Femur (tissue), 1 donor: ENCODE measurements around the gene LMTK3.
A peak's percentile ranks its signal among the peaks of the same experiment; 100 is the strongest.

Experiments used
- DNase-seq: peaks from one replicate; pipeline ENCODE4 v3.0.0-alpha.2; 2017

LMTK3 gene

DNA sequence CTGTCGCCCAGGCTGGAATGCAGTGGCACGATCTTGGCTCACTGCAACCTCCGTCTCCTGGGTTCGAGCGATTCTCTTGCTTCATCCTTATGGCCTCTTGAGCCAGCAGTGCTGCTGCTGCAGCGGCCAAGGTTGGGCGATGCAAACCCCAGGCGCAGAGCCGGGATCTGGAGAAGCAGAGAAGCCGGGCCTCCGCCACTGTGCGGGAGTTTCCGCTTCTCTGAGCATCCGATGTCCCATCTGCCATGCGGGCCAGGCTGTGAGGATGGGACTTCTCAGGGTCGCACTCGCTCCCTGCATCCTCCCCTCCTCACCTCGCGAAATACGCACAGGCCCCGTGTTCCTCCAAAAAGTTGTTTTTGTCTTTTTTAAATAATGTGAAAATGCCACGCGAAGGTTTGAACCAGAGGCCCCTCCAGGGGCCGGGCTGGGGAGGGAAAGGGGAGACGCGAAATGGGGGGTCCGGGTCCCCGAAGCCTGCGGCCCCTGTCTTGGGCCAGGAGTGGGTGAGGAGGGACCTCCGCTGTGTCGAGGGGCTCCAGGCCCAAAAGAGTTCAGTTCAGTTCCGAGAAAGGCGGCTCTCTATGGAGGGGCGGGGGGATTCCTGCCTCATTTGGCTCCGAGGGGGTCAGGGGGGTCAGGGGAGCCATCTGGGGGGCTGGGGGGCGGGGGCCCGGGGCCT, 26.6 kb downstream of the LMTK3 start:
- DNase-seq, result no peak

DNA sequence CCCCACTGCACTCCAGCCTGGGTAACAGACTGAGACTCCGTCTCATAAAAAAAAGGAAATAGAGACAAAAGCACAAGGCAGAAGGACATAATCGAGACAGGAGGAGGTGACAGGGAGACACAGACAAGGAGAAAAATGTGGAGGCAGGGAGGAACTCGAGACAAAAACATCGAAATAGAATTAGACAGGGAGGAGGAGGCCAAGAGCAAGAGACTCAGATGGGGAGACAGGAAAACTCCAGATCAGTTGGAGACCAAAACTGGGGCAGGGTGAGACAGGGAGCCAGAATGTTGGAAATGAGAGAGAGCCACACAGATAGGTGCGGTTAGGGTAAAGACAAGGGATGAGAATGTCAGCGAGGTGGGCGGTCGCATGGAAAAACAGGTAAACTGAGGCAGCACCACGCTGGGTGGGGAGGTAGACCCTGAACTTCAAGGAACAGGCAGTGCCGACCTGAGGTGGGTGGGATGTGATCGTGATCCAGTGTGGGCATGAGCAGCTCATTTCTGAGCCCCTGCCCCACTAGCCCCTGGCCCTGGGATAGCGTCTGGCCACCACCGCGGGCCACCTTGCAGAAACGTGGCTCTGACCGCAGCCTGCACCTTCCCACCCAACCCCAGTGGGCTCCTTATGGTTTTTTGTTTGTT, 27.3 kb downstream of the LMTK3 start:
- DNase-seq, result no peak

DNA sequence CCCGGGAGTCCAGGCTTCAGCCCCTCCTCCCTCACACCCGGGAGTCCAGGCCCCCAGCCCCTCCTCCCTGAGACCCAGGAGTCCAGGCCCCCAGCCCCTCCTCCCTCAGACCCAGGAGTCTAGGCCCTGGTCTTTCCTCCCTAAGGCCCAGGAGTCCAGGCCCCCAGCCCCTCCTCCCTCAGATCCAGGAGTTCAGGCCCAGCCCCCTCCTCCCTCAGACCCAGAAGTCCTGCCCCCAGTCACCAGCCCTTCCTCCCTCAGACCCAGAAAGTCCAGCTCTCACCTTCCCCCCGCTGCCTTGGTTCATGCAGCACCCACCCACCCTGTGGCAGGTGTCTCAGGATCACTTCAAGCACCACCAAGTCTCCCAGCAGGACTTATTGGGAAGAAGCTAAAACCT, 28.3 kb downstream of the LMTK3 start:
- DNase-seq, result no peak

DNA sequence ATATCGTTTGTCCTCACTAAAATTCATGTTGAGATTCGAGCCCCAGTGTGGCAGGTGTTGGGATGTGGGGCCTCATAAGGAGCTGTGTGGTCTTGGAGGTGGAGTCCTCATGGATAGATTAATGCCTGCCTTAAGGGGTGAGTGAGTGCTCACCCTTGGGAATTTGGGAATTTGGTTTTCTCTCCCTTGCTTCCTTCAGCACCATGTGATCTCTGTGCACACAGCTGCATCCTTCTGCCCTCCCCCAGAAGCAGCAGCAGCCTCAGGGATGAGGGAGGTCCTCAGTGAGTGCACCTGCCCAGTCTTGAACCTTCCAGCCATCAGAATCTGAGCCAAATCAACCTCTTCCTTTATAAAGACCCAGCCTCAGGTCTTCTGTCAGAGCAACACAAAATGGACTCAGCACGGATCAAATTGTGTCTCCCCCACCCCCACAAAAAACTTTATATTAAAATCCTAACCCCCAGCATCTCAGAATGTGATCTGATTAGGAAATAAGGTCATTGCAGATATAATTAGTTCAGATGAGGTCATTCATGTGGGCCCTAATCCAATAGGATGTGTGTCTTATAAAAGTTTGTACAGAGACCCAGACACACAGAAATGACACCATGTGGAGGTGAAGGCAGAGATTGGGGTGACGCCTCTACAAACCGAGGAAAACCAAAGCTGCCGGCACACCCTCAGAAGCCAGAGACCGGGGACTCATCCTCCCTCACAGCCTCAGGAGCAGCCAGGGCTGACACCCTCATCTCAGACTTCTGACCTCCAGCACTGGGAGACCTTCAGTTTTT, 29.6 kb downstream of the LMTK3 start:
- peak; percentile 17 for DNase-seq

DNA sequence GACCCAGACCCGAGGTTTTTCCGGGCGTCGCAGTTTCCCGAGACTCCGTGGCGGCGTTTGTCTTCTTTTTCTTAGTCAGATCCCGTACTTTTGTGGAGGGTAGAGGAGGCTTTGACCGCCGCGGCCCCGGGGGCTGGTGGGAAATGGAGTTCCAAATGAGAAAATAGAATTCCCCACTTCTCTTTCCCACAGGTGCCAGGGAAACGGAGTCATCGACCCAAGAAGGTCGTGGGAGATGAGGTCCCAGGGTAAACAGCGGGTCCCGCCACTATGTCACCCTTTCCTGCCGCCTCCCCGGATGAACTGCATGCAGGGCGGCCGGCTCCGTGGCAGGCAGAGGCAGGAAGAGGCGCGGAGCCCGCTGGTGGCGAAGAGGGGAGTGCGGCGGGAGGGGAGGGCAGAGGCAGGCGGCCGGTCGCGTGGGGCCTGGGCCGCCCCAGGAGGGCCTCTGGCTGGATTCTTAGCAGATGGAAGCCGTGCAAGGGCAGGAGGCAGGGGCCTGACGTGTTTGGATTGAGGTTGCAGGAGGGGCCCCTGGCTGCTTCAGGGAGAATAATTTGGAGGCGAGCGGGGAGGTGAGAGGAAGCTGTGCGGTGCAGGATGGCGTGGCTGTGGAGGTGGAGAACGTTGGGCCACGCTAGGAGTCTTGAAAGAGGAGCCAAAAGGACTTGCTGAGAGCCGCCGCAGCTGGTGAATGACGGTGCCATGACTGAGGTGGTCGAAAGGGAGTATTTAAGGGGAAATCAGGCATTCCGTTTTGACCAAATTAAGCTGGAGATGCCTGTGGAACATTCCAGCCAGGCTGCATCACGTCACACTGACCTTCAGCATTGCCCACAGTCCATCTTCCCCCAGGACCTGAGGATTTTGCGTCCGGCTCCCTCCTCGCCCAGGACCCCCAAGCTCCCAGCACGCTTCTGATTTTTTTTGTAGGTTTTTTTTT, 30.8 kb downstream of the LMTK3 start:
- DNase-seq, result peak; percentile 66

DNA sequence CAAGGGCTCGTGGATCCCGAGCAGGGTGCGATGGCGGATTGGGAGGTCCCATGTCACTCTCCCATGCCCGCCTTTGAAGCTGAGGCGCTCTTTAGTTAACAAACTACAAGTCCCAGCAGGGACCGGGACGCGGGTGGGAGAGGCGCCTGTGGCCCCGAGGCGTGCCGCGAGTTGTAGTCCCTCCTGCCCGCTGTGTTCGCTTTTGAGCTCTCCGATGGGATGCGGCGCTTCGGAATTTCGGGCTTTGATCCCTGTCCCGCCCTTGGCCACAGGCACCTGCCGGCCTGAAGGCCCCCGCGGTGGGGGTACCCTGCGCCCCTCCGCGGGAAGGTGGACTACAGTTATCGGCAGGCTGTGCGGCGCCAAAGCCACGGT, 31.5 kb downstream of the LMTK3 start:
- peak; percentile 73 for DNase-seq

DNA sequence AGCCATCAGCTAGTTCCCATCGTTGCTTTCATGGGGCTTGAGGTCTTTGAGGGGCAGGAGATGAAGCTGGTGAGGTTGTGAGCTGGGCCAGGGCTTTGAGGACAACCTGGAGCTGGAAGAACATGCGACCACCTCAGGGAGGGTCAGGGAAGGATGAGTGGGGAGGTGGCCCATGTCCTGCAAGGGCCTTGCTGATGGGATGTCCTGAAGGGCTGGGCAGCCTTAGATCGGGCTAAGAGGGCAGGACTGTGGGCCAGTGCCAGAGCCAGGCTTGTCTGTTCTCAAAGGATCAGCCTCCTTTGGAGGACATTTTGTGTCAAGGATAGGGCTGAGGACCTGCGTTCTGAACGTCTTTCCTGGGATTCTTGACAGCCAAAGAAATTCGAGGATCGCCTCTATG, 31.9 kb downstream of the LMTK3 start:
- DNase-seq, result no peak

DNA sequence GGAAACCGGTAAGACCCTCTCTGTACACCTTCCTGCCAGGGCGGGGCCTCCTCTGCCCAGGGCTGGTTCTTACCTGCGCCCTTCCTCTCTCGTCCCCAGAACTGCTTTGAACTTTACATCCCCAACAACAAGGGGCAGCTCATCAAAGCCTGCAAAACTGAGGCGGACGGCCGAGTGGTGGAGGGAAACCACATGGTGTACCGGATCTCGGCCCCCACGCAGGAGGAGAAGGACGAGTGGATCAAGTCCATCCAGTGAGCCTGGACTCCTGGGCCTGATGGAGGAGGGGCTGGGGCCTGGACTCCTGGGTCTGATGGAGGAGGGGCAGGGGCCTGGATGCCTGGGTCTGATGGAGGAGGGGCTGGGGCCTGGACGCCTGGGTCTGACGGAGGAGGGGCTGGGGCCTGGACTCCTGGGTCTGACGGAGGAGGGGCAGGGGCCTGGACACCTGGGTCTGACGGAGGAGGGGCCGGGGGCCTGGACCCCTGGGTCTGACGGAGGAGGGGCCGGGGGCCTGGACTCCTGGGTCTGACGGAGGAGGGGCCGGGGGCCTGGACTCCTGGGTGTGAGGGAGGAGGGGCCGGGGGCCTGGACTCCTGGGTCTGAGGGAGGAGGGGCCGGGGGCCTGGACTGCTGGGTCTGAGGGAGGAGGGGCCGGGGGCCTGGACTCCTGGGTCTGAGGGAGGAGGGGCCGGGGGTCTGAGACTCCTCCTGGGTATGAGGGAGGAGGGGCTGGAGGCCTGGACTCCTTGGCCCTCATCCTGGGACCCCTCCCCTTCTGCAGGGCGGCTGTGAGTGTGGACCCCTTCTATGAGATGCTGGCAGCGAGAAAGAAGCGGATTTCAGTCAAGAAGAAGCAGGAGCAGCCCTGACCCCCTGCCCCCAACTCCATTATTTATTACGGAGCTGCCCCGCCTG, 33.0 kb downstream of the LMTK3 start:
- DNase-seq, result no peak

DNA sequence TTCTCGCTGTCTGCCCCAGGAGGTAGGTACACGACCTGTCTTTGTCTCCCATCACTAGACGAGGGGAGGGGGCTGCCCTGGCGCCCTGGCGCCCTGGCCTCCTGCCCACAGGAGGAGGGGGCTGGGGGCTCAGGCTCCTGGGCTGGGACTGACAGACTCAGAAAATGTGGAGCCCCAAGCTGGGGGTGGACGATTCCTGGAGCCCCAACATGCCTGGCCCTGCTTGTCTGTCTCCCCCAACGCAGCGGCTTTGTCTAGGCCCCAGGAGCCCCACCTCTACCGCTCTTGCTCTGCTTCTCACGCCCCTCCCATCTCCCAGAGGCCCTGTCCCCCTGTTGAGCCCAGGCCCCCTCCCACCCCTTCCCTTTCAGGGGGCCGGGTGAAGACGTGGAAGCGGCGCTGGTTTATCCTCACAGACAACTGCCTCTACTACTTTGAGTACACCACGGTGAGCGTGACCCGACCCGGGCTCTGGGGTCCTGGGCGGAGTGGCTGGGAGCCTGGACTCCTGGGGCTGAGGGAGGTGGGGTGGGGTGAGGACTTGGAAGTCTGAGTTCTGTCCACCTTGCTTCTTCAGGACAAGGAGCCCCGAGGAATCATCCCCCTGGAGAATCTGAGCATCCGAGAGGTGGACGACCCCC, 33.8 kb downstream of the LMTK3 start:
- no peak for DNase-seq

DNA sequence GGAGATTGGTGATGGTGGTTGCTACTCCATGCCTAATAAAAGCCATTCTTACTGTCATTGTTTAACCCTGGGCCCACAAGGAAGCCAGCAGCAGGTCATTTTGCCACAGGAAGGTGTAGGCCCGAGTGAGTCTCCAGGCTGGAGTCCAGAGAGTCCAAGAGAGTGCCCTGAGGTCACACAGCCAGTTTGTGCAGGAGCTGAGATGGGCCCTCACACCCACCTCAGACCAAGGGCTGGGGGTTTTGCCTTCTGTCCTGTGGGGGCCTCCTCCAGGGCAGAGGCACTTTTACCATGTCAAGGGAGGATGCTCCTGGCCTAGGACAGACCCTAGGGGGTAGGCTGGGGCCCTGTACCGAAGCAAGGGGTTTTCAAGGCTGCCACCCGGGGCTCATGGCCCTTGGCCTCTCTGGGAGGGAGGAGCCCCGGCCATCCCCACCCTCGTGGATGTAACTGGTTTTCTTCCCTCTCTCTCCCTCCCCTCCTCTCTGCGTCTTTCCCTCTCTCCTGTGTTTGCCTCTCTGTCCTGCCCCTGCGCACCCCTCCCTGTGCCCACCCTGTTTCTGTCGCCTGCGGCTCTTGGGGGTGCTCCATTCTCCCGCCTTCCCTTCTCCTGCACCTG, 34.5 kb downstream of the LMTK3 start:
- no peak for DNase-seq

DNA sequence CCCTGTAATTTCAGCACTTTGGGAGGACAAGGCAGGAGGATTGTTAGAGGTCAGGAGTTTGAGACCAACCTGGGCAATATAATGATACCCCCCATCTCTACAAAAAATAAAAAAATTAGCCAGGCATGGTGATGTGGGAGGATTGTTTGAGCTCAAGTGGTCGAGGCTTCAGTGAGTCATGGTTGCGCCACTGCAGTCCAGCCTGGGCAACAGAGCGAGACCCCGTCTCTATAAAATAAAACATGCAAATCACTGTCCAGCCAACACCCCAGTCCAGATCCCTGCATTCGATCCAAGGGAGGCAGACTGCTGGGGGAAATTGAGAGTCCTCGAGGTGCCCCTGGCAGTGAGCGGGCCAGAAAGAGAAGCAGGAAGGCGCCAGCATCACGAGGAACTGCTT, 35.5 kb downstream of the LMTK3 start:
- DNase-seq, result no peak

DNA sequence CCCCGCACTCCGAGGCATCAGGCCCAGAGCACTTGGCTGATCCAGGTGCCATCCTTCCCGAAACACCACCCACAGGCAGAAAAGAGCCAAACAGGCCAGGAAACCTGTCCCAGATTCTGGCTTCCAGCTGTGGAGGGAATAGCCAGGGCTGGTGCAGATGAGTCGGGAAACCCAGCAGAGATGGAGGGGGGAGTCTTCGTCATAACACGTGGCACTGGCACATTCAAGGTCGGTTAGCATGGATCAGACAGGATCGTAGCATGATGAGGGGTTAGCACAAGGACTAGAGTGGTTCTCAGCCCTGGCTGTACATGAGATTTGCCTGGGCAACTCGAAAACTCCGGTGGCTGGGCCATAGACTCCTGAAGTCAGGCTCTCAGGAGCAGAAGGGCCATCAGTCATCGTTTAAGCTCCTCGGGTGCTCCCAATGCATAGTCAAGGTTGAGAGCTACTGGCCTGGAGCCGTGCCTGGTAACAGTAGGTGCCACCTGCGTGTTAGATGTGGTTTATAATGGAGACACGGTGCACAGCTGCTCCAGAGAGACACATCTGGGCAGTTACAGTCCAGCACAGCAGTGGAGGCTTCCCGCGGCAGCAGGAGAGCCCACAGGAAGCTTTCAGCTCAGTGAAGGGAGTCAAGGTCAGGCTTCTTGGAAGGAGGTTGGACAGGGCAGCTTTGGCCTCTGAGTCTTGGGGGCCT, 36.1 kb downstream of the LMTK3 start:
- no peak for DNase-seq

DNA sequence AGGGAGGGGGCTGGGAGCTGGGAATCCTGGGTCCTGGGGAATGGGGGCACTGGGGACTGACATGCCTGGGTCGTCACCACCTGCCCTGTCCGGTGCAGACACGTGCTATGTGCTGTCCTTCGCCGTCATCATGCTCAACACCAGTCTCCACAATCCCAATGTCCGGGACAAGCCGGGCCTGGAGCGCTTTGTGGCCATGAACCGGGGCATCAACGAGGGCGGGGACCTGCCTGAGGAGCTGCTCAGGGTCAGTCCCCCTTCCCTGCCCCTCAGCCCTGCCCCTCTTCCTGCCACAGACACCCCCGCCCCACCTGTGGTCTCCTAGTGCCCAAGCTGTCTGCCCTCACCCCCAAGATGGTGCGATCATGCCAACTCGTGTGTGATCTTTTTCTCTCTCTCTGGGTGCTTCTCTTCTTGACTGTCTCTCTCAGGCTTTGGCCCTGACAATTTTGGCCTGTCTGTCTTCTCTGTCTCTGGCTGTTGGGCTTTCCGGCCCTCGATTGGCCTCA, 37.5 kb downstream of the LMTK3 start:
- no peak for DNase-seq

DNA sequence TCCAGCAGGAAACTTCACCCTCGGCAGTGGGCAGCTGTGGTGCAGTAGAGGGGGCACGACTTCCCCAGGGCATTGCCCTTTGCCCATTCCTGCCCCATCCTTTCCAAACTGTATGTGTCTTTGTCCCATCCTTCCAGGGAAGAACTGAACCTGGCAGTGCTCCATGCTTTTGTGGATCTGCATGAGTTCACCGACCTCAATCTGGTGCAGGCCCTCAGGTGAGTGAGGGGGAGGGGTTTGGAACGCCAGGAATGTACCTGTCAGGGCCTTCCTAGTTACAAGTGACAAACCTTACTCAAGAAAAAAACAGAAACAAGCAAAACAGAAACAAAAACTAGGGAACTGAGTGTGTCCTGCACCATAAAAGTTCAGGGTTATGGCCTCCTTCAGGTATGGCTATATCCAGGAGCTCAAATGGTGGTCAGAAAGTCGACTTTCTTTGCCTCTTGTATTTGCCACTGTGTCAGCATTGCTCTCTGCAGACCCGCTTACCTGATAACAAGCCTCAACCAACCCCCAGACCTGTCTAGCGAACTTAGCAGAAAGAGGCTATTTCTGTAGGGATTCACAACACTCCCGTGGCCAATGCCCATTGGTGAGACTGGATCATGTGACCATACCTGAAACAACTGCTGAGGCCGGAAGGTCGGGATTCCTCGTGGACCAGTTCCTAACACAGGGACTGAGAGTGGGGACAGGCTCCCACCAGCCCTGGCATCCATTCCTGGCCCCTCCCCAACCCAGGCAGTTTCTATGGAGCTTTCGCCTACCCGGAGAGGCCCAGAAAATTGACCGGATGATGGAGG, 38.3 kb downstream of the LMTK3 start:
- no peak for DNase-seq

DNA sequence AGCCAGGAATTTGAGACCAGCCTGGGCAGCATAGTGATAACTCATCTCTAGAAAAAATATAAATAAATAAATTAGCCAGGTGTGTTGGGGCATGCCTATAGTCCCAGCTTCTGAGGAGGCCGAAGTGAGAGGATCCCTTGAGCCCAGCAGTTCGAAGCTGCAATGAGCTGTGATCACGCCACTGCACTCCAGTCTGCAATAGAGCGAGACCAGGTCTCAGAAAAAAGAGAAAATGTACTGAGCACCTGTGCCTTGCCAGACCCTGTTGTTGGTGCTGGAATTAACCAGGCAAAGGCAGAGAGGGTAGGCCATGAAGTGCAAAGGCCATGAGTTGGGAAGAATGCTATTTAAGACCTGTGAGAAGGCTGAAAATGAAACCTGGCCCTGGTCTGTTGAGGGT, 39.8 kb downstream of the LMTK3 start:
- DNase-seq, result no peak

DNA sequence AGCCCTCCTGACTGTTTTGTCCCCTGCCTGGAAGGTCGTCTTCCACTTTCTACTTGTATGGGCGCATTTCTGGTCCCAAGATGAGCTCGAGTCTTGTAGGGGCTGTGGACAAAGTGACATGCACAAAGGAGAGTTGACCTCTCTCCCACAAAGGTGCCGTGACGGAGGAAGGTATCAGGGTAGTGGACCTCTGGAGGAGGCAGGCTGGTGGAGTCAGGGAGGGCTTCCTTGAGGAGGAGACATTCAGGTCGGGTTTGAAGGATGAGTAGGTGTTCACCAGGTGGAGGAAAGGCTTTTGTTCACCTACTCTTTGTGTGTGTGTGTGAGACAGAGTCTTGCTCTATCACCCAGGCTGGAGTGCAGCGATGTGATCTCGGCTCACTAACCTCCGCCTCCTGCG, 40.8 kb downstream of the LMTK3 start:
- peak; percentile 18 for DNase-seq

DNA sequence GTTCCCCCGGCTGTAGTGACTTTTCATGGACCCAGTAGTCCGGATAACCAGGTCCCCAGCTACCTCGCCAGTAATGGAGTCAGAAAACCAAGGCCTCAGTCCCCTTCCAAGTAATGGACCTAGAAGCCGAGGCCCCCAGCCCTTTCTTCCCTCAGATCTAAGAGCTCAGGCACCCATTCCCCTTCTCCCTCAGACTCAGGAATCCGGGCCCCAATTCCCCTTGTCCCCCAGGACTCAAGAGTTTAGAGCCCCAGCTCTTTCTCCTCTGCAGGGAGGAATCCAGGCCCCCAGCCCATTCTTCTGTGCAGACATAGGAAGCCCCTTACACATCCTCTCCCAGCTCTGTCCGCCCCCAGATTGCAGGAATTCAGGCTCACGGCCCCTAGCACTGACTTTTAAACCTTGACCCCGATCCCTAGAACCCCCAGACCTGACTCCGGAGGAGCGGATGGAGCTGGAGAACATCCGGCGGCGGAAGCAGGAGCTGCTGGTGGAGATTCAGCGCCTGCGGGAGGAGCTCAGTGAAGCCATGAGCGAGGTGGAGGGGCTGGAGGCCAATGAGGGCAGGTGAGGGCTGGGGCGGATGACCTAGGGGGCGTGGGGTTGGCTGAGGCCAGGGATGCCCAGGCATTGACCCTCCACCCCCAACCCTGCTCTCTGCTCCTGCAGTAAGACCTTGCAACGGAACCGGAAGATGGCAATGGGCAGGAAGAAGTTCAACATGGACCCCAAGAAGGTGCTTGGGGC, 41.5 kb downstream of the LMTK3 start:
- DNase-seq, result peak; percentile 45

DNA sequence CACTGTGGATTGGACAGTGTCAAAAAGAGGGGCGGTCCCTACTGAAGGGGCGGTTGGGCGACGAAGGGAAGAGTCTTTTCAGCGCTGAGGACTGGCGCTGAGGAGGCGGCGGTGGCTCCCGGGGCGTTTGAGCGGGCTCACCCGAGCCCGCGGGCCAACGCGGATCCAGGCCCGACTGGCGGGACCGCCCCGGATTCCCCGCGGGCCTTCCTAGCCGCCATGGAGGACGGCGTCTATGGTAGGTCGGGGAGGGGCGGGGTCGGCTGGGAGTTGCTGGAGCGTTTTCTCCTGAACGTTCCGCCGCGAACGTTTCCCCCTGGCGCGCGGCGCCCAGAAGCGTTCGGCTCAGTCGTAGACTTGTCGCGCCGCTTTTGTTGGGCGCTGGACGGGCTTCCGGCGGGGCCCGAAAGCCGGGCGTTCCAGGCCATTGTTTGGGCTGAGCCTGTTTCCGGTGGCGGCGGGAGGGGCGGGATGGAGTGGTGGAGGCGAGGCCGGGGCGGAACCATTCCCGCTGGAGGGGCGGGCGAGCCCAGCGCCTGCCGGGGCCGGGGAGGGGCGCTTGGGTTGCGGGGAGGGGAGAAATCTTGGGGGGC, 42.2 kb downstream of the LMTK3 start, which contains the start of gene CYTH2:
CYTH2 (plus strand) TSS at position 81 of the 593 bp plus-strand sequence; CDS start at position 220, 139 bp downstream.
- DNase-seq, result peak; percentile 92
